GM19043 (cell line): ENCODE data around the gene TNFRSF19.

Experiments used
- ATAC-seq: cut with Tn5 transposase; IDR thresholded peaks from one replicate; pipeline ENCODE4 v1.9.1; 2021; ENCODE audit warnings: low read depth; ENCODE audit not compliant: unreplicated experiment

The TNFRSF19 gene

DNA sequence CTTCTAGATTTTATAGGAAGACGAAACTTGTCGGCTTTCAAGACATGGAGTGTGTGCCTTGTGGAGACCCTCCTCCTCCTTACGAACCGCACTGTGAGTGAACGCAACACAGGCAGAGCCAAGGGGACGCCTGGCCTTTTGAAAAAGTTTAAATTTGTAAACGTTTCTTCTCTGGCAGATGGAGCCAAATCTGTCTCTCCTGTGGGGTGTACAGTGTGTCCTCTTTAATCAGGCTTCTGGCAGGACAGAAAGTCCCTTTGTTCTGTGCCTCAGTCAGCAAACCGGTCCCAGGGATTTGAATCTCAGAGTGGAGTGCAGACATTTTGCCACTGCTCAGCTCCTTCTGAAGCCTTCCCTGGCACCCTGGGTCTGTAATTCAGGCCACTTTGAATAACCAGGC, 56.5 kb downstream of the TNFRSF19 start:
- no peak for ATAC-seq

- no peak for ATAC-seq
Measured at GRCh38 chr13:23627410-23627809, 57.2 kb downstream of the TNFRSF19 start.

- ATAC-seq: no peak
Measured at GRCh38 chr13:23628250-23628649, 58.0 kb downstream of the TNFRSF19 start.

DNA sequence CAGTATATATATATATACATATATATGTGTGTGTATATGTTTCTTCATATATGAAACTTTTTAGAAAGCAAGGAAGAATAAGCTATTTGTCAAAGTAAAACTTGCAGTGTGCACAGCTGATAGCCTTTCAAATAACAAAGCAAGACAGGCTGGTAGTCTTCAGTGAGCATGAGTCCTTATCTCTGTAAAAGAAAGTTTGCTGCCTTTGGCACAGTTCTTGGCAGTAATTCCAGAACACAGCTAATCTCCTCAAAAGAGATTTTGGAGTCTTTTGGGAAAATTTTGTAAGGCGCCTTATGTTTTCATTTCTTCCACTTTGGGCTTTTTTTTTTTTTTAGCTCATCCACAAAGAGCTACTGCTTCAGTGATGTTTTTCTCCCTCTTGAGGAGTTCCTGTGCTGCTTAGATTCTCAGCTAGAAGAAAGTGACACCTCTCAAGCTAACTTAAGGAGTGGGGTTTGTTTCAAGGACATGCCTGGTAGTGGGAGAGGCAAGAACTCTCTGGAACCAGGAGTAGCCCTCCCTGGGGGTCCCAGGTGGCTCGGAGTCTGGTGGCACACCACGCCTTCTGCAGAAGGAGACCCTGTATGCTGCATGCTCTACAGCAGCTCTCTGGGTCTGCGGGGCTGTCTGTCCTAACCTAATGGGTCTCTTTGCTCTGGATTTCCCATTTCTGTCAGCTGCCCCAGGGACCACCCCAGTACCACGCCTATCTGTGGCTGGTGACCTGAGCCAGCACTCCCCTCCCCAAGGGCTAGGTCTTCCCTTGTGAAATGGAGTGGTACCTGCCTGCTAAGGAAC, 58.8 kb downstream of the TNFRSF19 start:
- no peak for ATAC-seq

DNA sequence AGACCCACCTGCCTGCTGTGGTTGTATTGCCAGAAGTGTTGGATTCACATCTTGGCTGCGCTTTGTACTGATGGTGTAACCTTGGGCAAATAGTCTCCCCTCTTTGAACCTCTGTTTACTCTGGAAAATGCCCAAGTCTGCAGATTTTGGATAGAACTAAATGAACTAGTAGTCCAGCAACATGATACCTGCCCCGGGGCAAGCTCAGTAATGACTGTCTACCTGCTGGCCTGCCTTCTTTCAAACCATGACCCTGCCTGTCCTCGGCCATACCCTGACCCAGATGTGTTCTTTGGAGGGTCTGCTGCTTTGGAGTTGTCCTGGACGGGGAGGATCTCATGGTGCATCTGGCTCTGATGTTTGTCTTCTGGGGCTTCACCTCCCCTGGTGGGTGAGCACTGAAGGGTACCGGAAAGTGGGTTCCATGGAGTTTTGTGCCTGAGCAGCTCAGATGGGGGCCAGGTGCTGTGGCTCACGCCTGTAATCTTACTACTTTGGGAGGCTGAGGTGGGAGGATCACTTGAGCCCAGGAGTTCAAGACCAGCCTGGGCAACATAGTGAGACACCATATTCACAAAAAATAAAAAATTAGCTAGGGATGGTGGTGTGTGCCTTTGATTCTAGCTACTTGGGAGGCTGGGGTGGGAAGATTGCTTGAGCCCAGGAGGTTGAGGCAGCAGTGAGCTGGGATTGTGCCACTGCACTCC, 59.5 kb downstream of the TNFRSF19 start:
- no peak for ATAC-seq

GRCh38 chr13:23630349-23631093, 60.3 kb downstream of the TNFRSF19 start:
- no peak for ATAC-seq

DNA sequence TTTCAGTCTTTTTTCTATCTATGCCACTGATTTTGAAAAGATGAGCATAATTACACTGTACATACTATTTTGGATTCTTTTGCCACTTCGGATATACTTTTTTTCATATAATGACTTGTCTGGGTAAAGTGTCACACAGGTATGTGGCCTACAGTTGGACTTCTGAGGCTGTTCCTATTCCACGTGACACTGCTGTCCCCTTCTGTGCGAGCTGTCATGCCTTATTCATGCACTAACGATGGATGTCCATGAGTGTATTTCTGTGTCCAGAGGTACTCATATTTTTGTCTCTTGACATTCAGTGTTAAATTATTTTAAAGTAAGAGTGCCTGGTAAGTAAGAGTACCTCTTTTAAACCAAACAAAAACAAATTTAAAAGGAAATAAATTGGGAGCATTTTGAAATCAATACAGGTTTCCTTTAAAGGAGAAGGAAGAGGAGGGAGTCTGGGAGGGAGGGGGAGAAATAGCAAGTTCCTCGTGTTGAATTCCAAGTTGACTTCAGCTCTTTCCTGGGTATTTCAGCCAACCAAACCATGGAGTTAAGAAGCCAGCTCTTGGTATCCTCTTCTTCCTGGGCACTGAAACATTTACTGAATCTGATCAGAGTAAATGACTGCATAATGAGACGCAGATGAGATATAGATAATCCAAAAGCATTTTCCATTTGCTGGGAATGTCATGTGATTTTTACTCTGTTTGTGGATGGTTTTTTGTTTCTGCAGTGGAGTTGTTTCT, 61.3 kb downstream of the TNFRSF19 start:
- no peak for ATAC-seq

DNA sequence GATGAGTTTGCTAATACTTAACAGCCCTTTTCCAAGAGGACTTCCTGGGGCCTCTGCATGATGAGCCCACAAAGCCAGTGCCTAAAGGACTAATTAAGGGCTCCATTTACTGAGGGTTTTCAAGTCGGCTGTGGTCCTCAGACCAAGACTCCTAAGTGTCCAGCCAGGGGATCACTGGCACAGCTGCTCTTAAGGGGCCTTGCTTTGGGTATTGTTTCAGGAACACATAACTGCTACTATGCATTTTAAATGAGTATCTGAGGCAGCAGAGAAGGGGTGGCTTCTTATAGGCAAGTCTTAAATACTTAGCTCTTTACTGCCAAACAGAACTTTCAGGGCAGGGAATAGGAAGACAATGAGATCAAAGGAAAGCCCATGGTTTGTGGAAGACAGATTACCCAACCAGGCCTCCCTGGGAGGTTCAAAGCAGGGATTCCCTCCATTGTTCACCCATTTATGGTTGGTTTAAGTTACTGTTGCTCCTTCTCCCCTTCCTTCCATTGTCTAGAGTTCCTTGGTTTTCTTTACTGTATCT, 61.9 kb downstream of the TNFRSF19 start:
- no peak for ATAC-seq

GRCh38 chr13:23632741-23633140, 62.5 kb downstream of the TNFRSF19 start:
- ATAC-seq: no peak

GRCh38 chr13:23634897-23635296, 64.7 kb downstream of the TNFRSF19 start:
- ATAC-seq: no peak

DNA sequence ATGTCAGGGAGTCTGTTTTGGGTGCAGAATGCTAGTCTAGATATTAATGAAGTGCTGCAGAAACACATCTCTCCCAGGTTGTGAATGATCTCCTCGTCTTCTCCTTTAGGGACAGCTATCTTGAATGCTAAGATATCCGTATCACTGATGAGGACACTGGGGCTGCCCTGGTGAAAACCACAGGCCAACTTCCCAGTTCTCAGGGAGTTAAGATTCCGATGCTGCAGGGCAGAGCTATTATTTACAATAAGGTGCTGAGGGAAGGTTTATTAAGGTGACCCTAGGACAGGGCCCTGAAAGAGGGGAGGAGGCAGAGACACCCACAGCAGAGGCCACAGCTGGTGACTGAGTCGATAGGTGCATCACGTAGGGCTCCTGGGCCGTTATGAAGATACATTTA, 66.1 kb downstream of the TNFRSF19 start:
- ATAC-seq: no peak

DNA sequence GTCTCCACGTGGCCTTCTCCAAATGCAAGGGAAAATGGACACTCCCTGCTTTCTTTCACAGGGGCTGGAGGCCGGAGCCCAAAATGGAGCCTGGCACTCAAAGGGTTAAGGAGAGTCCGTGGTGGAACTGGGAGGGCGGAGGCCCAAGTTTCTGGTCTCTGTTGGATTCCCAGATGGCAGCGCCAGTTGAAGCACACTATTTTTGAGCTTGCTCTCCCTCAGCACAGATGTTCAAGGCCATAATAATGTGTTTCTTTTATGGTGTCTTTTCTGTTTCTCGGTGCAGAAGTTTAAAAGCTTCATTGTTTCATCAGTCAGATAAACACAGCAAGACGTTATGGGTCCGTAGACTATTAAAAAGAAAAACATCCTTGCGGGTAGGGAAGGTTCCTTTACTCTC, 67.6 kb downstream of the TNFRSF19 start:
- no peak for ATAC-seq

DNA sequence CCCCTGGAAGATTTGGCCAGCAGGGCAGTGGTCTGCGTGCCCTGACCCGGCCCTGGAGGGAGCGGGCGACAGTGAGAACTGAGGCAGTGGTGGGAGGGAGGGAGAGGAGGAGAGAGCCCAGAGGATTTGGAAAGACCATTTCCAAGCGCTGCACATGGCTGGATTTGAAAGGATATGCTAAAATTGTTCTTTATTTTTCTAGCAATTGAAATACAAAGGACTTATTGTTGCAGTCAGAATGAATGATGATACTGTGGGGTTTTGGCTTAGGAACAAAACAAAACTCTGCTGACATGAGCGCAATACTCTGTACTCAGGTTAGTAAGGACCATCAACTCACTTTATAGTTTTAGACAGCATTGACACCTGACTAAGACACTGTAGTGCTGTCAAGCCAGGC, 69.5 kb downstream of the TNFRSF19 start:
- ATAC-seq: no peak

- ATAC-seq: no peak
Measured at GRCh38 chr13:23642110-23642509, 71.9 kb downstream of the TNFRSF19 start.

- ATAC-seq: no peak
Measured at GRCh38 chr13:23643338-23644125, 73.3 kb downstream of the TNFRSF19 start.

- no peak for ATAC-seq
Measured at GRCh38 chr13:23644126-23644419, 73.9 kb downstream of the TNFRSF19 start.

DNA sequence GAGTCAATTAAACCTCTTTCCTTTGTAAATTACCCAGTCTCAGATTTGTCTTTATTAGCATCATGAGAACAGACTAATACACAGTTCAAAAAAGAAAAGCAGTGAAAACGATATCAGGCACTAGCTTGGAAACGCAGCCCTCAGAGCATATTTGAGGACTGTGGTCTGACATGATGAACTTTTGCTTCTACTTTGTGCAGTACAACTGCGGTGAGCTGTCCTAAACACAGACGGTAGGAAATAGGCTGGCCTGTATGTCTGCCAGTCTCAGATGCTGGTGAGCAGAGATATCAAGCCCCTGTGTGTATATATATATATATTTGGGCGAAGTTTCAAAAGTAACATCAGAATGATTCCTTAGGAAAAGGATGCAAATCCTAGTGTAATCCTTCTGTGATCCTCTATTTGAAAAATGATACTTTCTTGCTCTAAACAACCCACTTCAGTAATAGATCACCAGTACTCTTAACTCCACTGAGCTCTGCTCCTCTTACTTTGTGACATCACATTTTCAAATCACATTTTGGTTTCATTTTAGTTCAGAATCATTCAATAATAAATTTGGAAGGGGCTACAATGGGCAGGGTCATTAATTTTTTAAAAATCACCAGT, 74.4 kb downstream of the TNFRSF19 start:
- no peak for ATAC-seq

DNA sequence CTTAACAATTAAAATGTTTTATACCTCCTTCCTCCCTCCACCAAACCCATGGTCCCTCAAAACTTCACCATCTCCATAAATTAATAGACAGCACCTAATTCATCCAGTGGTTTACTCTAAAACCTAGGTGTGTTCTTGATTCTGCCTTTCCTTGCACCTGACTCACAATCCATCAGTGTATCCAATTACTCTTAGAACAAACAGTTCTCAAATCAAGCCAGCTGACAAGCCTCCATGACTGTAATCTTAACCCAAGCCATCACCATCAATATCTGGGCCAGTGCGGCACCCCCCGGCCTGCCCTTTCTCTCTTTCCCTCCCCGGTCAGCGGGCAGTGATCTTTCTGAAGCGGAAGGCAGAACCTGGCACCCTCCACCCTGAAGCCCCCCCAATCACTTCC, 75.6 kb downstream of the TNFRSF19 start:
- ATAC-seq: no peak

DNA sequence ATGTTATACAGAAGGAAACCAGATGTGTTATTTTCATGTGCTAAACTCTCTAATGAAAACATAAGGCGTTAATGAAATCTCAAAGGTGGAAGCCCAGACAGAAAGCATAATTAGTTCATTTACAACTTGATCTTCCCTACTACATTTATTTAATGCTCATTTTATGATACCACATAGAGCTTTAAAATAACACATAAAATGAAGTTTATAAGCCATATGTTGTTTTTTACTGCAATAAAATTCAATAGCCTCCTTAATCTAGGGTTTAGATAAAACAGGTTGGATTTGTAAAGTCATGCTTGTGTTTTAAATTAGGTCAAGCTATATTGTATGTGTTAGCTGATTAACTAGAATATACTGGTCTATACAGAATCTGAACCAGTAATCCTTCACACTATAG, 81.2 kb downstream of the TNFRSF19 start:
- ATAC-seq: no peak

GRCh38 chr13:23651887-23652286, 81.7 kb downstream of the TNFRSF19 start:
- no peak for ATAC-seq
